Activated CD4-positive, alpha-beta T cell treated with anti-CD3 and anti-CD28 coated beads, Interleukin-2, amount 50 U/mL, for 48 hours (primary cell): ENCODE data around the gene CDK5R1.

Source experiments
- DNase-seq, 2 experiments: peaks; one replicate each; pipeline ENCODE4 v3.0.0-alpha.2; 2020

CDK5R1 gene

DNA sequence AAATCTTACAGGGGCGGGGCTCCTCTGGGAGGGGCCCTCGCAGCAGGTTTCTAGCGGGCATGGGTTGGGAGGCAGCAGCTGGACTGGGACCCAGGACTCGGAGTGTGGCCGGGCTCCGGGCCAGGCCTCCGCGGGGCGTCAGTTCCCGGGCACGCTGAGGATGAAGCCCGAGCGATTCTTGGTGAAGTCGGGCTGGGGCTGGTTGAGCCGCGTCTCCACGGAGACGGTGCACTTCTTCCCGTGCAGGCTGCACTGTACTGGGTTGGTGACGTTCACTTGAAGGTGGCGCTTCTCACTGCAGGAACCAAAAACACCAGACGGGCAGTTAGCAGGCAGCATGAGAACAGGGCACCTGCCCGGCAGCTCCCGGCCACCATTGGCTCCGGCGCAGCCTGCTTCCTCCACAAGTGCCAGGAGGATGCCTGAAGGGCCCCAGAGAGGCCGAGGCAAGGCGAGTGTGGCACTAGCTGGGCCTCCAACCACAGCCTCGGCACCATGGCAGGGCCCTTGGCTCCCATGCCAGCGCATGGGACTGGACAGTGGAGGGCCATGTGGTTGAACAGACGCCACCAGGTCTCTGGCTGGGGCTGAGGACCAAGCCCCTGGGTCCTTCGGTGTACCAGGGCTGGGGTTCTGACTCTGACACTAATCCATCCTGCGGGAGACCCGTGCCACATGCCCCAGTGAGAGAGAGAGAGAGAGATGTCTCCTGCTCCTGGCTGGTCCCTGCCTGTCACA is 8.0 kb downstream of the CDK5R1 start:
- DNase-seq, result no peak

DNA sequence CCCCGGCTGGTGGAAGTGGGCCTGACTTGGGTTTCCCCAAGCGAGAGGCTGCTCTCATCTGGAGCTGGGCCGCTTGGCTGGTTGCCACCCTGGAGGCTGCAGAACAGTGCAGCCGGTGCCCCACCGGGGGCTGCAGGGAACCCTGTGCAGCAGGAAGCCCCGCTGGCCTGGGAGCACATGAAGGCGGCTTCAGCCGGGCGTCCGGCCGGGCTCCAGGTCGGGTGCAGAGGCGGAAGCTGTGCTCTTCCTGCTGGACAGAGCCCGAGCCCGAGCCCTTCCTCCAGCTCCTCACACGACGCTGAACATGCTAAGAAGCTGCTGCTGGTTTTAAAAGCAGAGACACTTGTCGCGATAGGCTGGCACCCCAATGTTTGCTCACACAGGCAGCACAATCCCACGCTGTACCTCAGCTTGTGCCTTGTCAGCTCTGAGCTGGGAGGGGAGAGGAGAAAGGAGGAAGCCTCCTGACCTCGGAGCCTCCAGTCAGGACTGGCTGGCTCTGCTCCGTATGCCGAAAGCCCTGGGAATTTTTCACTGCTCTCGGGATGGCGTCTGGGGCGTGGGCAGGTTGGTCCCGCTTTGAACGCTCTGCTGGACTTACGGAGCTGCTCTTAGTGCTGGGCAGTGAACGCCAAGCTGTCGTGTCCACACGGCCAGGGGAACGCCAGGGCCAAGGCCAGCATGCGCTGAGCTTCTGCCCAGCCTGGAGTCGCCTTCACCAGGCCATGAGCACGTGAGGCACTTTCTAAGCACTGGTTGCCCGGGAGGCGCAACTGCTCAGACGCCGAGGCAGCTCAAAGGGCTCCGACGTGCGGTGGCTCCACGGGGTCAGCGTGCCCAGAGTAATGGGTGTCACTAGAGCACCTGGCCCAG is 8.8 kb downstream of the CDK5R1 start:
- no peak for DNase-seq

DNA sequence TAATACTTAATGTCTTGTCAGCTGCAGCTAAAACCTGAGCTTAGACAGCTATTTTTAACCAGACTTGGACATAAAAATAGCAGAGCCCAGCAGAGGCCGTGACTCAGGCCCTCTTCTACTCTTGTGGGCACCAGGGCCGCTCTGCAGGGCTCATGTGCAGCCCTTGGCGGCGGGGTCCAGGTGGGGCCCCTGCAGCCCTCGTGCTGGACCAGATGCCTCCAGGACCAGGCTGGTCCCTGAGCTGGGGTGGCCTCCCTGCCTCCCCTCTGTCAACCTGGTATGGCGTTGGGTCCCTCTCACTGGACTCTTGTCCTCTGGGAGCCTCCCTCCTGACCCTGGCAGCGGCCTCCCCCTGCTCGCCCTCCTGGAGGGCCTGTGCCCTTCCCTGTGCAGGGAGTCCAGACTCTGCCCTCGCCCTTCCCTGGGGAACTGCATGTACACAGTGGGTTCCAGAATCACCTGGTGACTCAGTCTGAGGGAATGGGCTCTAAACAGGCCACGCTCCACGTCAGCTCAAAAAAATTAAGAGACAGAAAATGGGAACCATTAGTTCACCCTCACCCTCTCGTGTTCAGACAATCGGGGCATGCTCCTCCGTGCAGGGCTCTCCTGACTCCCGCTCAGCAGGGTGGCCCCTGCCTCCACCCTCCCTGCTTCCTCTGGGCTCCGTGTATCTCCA is 9.7 kb downstream of the CDK5R1 start:
- no peak for DNase-seq

DNA sequence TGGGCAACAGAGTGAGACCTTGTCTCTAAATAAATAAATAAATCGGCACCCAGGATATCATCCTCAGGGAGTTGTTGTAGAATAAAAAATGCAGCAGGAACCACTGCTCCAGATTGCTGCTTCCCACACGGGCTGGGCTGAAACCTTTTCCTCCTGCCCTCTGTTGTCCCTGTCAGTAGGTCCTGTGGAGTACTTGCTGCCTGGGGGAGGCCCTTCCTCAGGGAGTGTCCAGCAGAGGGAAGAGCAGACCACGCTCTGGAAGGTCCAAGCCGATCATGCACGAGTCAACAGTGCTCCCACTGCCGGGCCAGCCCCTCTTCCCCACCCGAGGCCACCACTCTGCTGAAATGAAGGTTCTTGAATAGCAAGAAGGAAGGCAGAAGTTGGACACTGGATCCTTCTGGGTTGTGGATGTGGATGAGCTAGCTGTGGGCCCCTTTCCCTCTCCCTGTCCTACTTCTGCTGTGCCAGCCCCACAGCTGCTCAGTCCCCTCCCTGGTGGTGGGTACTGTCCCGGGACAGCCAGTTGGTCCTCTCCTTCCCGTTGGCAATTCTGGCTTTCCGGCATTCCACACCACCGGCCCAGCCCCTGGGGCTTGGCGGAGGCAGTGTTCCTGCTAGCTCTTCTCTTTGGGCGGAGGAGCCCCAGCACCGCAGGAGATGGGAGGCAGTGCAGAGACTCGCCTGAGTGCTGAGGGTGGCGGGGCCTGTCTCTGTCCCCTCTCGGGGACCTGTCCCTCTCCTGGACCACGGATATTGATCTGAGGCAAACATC is 10.8 kb downstream of the CDK5R1 start:
- DNase-seq, result no peak

DNA sequence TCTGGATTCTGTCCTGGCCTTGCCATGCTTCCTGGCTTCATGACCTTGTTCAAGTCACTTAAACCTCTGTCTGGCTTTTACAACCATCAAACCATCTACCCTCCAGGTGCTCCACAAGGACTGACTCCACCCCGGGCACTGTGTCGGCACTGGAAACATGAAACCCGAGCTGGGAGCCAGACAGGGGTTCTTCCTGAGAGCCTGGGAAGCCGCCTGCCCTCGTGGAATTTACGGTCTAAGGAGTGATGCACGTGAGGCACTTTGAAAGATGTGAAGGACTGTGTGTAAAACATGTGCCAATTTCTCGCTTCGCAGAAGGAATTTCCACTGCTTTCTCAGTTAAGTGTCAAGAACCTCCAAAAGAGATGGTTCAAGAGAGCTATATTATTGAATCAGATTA is 11.6 kb downstream of the CDK5R1 start:
- DNase-seq, result no peak

DNA sequence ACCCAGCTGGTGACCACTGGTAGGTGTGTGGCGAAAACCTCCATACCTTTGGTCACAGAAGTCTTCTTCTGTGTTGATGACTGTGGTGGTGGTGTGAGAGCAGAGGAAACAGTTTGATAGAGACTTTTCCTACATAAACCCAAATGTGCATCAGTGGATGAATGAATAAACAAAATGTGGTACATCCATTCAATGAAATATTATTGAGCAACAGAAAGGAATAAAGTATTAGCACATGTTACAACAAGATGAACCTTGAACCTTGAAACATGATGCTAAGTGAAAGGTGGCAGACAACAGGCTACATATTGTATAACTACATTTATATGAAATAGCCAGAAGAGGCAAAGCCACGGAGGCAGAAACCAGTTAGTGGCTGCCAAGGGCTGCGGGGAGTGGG is 15.2 kb downstream of the CDK5R1 start:
- no peak for DNase-seq

DNA sequence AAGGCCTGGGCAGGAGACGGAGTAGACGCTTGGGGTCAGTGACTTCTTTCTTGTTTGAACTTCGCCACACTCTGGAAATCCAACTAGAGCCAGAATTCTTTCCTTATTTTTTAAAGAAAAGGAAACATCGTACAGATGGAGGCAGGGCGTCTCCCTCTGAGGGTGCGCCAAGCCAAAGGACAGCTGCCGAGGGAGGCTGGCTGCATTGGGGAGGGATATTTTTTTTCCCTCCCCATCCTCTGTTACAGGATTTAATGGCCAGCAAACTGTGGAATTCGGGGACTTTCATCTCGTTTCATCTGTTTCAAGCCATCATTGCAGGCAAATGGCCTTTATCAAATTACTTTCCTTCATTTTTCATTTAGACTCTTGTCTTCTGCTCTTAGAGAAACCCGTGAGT is 15.9 kb downstream of the CDK5R1 start:
- DNase-seq, result no peak

DNA sequence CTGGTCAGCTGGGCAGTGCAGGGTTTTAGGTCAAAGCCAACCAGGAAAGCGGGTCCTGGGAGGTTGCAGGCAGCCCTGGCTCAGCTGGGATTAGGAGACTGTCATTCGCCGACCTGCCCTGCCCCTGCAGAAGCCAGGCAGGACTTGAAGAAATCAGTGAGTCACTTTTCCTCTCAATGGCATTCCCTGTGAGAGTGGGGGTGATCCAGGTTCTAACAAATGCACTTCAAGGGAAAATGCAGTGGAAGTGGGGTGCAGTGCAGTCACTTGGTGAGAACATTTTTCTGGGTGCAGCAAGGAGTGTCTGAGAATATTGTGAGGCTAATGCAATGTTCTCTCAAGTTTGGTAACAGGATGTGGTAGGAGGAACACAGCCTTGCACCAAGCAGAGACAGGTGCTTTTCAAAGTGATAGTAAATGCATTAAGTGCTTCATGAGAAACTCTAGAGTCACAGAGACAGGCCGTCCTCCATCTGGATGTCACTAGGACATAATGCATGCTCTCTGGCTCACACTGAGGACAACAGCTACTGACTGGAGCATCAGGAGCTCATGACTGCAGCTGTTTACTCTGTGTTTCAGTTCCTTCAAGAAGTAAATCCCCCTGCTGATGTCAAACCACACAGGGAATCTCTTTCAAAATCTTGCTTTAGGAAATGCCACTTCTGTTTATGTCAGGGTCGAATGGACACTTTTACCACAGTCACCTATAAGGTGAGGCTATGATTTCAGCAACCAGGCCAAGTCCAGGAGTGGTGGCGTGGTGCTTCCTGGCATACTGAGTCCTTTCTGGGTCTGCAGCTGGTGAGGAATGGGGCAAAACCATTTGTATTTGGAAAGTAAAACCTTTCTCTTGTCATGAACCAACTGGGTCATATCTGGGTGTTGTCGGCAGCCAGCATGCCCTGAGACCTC is 16.7 kb downstream of the CDK5R1 start:
- DNase-seq, result no peak

DNA sequence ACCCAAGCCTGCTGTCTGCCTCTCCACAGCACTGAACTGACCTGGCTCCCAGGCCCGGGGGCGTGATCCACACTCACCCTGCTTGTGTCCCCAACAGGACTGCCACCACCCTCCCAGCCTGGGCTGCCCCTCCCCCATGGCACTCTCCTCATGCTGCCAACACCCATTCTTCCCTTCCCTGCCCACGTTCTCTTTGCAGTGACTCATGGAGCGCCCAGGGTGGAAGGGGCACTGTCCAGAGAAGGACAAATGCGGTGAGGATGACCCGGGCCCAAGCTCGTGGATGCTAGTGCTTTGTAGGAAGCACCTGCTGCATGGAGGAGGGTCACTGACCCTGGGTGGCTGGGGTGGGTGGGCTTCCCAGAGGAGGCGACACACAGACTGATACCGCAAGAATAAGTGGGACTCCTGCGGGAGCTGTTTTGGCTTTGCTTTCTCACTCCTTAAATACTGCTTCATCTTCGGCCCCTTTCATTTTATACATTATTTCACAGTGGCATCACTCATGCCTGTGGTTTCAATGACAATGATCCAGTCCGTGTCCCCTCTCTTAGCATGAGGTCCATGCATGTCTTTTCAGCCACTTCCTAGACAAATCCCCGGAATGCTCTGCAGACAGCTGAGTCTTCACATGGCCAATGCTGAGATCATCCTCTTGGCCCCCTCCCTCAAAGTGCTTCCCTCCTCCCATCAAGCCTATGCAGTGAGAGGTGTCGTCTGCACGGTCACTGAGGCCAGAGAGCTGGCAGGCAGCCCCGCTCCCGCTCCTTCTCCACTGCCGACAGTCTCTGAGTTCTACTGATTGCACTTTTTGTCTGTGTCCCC is 17.6 kb downstream of the CDK5R1 start:
- no peak for DNase-seq

DNA sequence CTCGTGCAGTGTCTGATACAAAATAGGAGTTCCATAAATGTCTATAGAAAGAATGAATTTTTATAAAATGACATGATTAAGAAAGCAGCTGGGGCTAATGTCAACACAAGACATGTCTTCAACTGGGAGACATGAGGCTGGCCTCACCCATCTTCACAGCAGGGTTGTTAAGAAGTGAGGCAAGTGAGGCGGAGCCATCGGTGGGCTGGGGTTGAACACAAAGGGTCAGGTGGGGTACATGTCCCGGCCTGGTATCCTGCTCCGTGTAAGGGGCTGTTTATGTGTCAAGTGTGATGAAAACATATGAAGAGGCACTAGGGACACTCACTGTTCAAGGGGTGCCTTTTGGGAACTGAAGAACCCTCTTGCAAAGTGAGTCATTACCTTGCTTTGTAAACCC is 22.1 kb downstream of the CDK5R1 start:
- DNase-seq, result no peak

DNA sequence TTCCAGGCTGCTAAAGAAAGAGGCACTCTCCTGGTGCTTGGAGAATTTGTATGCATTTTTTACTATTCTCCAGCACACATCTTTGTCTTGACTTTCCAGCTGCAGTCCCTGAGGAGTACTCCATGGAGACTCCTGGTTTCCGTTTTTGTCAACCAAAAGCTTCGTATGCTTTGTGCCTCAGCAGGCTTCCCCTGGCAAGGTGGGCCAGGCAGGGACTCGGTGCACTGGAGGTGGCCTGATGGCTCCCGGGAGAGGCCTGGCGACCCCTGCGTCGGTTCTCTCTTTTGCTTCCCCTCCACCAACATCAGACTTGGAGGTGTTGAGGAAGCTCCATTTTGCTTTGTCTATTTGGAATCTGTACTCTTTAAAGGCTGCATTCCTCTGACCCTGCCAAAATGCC is 23.7 kb downstream of the CDK5R1 start:
- no peak for DNase-seq

DNA sequence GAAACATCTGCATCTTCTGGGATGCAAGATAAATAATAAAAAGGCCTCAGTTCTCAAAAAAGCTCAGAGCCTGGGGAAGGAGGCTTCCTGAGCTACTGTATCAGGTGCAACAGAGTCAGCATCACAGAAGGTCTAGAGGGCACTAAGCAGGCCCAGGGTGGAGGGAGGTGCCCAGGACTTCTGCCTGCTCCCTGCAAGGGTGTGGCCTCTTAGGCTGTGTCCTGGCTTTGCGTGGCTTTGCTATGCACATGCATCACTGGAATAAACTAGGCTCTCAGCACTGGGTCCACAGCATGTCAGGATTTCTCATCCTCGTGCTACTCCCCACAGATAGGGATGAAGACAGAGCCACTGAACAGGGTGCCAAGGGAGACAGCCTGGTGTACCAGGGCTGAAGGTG is 25.5 kb downstream of the CDK5R1 start:
- DNase-seq, result no peak

DNA sequence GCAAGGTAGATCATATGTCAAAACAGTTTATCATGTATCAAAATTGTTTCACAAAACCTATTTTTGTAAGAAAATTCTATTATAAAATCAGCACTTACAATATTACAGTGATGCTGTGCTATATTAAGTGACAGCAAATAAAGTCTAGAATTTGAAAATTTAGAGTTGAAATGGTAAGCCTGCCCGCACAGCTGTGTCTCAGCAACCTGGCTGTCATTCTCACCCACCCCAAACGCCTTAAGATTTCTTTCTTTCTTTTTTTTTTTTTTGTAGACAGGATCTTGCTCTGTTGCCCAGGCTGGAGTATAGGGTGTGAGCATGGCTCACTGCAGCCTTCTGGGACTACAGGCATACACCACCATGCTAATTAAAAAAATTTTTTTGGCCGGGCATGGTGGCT is 26.8 kb downstream of the CDK5R1 start:
- no peak for DNase-seq

DNA sequence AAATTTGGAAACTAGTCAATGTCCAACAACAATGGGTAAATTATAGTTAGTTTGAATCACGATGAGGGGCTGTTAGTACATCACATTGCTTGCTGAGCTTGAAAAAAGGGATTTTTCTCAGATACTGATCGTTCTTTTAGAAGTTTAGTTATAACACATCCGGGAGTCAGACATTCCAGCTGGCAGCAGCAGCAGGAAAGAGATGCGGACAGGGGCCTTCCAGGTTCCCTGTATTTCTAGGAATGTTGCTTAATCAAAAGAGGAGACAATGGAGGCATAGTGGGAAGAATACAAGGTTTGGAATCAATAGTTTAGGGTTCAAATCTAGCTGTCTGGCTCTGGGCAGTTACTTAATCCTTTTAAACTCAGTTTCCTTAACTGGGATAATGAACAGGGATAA is 27.8 kb downstream of the CDK5R1 start:
- DNase-seq, result no peak

DNA sequence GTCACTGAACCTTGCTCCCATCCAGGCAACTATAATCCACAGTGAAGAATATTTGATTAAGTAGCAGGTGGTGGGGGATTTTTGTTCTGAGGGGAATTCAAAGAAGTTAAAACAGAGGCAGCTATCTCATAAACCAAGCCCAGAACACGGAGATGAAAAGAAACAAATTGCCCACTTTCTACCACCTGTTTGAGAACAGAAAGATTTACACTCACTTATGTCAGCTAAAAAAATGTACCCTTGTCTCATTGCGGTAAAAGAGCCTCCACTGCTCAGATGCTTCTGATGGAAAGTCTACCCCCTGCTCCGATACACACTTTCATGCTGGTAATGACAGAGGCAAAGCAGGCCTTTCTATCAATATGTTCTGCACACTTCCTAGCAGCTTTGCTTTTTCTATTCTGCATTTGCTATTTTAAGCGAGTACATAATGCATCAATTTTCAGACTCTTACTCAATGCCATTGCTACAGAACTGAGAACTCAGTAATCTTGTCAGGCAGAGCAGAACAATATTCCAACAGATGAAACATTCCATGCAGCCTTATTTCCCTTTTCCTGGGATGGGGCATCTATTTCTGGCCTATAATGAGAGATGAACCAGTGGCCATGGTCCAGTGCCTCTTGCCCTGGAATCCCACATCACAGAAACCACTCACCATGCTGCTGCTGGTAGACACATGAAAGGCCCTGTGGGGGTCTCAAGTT is 29.0 kb downstream of the CDK5R1 start:
- no peak for DNase-seq

DNA sequence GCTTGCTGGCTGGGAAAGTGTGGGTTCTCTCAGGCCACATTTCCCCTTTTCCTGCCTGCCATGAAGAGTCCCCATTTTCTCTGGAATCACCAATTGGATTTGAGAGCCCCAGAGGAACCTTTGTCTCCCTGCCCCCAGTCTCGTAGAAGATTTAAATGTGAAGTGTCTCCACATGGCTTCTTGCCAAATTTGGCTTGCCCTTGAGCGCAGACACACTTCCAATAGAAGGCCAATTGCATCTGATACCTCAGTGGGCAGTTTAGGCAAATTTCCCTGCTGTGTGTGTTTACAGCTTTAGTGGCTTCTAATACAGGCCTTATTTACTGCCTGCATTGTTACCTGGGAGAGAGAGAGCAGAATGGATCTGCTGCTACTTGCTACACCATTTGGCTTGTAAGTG is 29.7 kb downstream of the CDK5R1 start:
- no peak for DNase-seq

DNA sequence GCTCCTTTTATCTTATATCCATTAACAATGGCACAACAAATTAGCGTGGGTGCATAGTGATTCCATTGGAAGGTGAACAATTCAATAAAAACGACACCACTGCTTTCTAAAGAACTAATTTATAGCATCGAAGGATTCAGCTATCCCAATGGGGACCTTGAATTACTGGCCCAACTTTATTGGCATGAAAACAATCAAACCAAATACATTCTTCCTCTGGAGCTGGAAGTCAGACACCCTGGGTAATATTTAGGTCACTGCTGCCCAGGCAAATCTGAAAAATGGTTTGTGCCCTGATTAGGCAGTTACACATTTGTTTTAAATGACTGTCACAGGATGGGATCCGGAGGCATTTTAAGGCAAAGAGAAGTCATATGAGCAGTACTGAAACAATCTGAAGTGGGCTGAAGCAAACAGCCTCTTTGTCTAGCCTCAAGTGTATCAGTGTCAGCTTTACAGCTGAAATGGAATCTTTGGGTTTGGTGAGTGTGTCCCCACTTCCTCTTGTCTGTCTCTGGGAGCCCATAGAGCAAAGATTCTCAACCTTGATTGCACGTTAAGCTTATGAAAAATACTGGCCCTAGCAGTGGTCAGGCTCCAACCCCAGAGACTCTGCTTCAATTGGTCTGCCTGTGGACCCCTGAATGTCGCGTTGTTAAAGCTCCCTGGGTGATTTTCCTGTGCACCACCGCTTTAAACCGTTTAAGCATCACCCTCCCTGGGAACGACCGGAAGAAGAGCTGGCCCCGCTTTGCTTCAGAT is 30.3 kb downstream of the CDK5R1 start:
- DNase-seq, result no peak

DNA sequence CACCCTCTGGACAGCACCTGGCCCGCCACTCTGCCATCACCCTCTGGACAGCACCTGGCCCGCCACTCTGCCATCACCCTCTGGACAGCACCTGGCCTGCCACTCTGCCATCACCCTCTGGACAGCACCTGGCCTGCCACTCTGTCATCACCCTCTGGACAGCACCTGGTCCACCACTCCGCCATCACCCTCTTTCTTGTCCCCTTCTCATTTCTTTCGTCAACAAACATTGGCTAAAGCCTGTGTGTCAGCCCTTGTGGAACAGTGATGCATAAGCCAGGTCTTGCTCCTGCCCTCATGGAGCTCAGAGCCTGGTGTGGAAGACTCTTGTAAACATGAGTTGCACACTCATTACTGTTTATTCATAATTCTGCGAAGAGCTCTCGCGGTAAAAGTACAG is 31.2 kb downstream of the CDK5R1 start:
- DNase-seq, result no peak

DNA sequence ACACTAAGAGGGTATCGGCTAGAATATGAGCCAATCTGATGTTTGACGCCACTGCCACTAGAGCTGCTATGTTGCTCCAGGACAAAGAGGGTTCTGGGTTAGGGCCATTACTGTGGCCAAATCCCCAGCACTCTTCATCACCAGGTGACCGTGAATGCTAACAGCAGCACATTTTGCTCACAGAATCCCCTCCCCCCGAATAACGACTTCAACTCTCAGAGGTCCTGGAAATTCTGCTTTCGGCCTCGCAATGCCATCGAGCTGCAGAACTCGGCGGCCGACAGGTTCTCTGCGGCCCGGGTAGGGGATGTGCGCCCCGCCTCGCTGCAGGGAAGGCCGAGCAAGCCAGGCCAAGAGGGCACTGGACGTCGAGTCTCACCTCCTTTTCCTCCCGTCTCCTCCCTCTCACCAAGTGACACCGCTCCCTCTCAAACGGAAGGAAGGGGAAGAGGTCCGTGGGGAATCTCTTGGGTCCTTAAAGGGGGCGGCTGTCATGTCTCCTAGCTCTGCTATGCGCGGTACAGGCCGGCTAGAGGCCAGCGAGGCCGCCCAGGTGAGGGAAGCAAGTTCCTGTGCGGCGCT is 31.9 kb downstream of the CDK5R1 start:
- no peak for DNase-seq
